Stimulated activated naive B cell treated with anti-CD40 and anti-IgM and Interleukin-4, amounts not matched to agents 10 μg/mL and 1 μg/mL and 100 μg/mL, for 72 hours (primary cell): ENCODE measurements around the gene PTMA.
"Not testable (repeated sequence)": the region's sequence is repeated elsewhere in the genome, so short reads cannot be mapped to it uniquely, and the experiment has no call there.

Source experiments
- ATAC-seq, 2 donors: fragments of 150-1000 bp; cut with Tn5 transposase; replicated peaks; 2 replicates each; pipeline ENCODE4 v1.10.0; 2021; ENCODE audit warnings: moderate library complexity in 1 of 2
- DNase-seq: peaks from one replicate; pipeline ENCODE4 v3.0.0; 2021
- H3K27ac Mint-ChIP-seq: one replicate; pipeline ENCODE4 v1.8.0; 2022; ENCODE audit warnings: mild to moderate bottlenecking, mixed read lengths
- H3K27me3 Mint-ChIP-seq, 2 donors: one replicate each; pipeline ENCODE4 v1.8.0; 2022; ENCODE audit warnings: mixed read lengths in 2 of 2
- H3K36me3 Mint-ChIP-seq, 2 donors: one replicate each; pipeline ENCODE4 v1.8.0; 2022; ENCODE audit warnings: mixed read lengths in 2 of 2, mild to moderate bottlenecking in 1 of 2
- H3K4me1 Mint-ChIP-seq, 2 donors: one replicate each; pipeline ENCODE4 v1.8.0; 2022; ENCODE audit warnings: mixed read lengths in 2 of 2, mild to moderate bottlenecking in 1 of 2
- H3K4me3 Mint-ChIP-seq, 2 donors: one replicate each; pipeline ENCODE4 v1.8.0; 2022; ENCODE audit warnings: mild to moderate bottlenecking in 2 of 2, mixed read lengths in 2 of 2, moderate library complexity in 1 of 2
- H3K9me3 Mint-ChIP-seq, 2 donors: one replicate each; pipeline ENCODE4 v1.8.0; 2022; ENCODE audit warnings: mixed read lengths in 2 of 2, mild to moderate bottlenecking in 1 of 2

The PTMA gene

DNA sequence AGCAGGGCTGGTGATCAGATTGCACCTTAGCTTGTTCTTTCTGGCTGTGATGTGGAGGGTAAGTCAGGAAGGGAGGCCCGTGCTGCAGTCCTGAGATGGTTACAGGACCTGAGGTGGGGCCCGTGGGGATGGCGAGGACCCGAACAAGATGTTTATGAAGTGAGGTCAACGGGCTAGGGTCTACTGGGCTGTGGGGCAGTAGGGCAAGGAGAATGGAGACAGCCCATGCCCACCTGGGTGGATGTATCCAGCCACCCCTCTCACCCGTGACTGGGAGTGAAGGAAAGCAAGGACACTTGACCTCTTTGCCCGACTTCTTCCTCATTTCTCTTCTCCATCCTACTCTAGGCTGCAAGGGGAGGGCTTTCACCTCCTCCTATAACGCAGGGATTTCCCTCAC is 18.0 kb downstream of the PTMA start:
- DNase-seq (no peak), ATAC-seq (no peak)
- Mint-ChIP-seq H3K27me3 (no peaks in the 10 kb centered on the region), H3K4me3 (no peak overlapping the region), H3K27ac (no peak overlapping the region), H3K9me3 (no peaks in the 10 kb centered on the region), H3K36me3 (peaks cover 3 to 13% of the 10 kb centered on the region in 2 donors), H3K4me1 (peaks cover 4 to 6% of the 10 kb centered on the region in 2 donors)

DNA sequence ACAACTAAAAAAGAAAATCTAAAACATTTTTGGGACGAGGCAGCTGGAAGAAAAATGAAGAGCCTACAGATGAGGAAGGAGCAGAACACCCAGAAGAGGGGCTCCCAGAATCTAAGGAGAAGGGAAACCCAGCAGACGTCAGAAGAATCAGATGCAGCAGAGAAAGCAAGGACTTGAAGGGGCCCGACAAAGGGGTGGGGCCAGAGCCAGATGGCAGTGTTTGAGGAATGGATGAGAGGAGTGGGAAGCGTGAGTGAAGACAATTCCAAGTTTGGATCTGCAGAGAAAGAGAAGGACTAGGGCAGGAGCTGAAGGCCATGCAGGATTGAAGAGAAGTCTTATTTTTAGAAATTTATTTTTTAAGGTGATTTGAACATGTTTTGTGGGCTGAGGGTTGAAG is 19.3 kb downstream of the PTMA start:
- ATAC-seq (no peak), DNase-seq (no peak)
- Mint-ChIP-seq H3K27ac (no peak overlapping the region), H3K36me3 (peaks cover 8 to 26% of the 10 kb centered on the region in 2 donors), H3K4me1 (no peaks in the 10 kb centered on the region), H3K4me3 (no peak overlapping the region), H3K27me3 (no peaks in the 10 kb centered on the region), H3K9me3 (no peaks in the 10 kb centered on the region)

DNA sequence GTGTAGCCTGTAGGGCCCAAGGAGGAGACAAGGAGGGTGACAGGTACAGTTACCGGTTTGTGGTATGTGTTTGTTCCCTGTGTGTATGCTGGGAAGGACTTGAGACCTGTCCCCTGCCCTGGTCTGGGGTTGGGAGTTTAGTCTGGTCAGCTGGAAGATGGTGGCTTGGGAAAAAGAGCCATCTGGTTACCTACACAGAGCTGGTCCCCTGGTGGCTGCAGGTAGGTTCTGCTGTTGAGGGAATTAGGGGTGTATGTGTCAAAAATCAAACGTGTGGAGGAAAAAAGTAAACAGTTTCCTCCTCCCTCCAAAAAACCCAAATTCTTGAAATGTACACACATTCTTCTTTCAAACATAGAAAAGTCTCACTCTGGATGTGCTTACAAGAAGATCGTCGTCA is 24.3 kb downstream of the PTMA start:
- Mint-ChIP-seq H3K27ac (no peak overlapping the region), H3K4me3 (no peak overlapping the region), H3K27me3 (no peaks in the 10 kb centered on the region), H3K9me3 (no peaks in the 10 kb centered on the region), H3K36me3 (peaks cover 12 to 33% of the 10 kb centered on the region in 2 donors), H3K4me1 (no peaks in the 10 kb centered on the region)
- DNase-seq (no peak), ATAC-seq (no peak)

DNA sequence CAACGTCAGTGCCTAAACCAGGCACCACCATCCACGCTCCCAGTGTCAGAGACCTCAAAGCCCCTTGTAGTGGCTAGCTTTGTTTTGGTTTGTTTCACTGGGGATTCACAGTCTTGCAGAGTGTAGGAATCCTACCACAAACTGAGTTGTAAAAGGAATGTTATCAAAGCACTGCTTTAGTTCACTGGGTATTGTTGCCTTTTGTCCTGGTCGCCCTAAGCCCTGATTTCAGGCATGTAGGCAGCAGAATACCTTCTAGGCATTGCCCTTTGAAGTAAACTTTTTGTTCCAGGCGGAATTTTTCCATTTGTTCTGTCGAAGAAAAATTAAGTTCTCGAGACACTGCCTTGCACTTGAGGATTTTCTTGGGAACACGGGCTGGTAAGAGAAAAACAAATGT is 29.4 kb downstream of the PTMA start:
- ATAC-seq, result no peak

DNA sequence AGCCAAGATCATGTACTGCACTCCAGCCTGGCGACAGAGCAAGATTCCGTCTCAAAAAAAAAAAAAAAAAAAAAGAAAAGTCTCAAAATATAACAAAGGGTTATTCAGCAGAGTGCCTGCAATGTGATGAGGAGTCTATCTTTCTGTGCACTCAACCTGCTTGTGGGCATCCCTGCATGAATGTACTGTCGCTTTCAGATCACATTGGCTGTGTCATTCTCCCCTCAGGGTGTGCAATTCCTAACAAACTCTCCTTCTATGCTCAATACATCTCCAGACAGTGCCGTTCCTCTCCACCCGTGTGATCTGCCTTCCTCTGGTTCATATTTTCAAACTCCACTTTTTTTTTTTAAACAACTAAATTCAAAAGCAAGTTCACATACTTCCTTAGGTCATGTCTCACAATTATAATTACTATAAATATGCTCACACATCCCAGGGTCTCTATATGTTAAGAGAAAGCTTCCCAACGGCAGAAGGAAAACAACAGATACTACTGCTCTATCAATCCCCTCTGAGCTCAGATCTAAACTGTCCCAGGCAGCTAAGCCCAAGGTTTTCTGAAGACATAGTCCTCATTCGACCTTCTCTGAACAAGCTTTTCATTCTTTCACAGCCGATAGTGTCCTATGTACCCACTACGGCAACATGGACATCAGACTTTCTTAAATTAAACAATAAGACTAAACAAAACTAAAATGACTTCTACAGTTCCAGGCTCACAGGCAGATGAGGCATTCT is 35.2 kb downstream of the PTMA start:
- no peaks in the 10 kb centered on the region for H3K27me3 Mint-ChIP-seq
- DNase-seq (no peak), ATAC-seq (no peak)
- H3K27ac Mint-ChIP-seq, result no peak overlapping the region
- peaks cover 2 to 14% of the 10 kb centered on the region in 2 donors for H3K36me3 Mint-ChIP-seq
- peaks cover 2 to 3% of the 10 kb centered on the region in 2 donors for H3K4me1 Mint-ChIP-seq
- H3K9me3 Mint-ChIP-seq, result no peaks in the 10 kb centered on the region
- no peak overlapping the region for H3K4me3 Mint-ChIP-seq

More for the DNA sequence above, 29.4 kb downstream of the PTMA start:
- Mint-ChIP-seq H3K9me3 (no peaks in the 10 kb centered on the region), H3K4me1 (no peaks in the 10 kb centered on the region), H3K36me3 (peaks cover 11 to 34% of the 10 kb centered on the region in 2 donors), H3K27me3 (no peaks in the 10 kb centered on the region), H3K4me3 (no peak overlapping the region), H3K27ac (no peak overlapping the region)
- DNase-seq, result no peak

DNA sequence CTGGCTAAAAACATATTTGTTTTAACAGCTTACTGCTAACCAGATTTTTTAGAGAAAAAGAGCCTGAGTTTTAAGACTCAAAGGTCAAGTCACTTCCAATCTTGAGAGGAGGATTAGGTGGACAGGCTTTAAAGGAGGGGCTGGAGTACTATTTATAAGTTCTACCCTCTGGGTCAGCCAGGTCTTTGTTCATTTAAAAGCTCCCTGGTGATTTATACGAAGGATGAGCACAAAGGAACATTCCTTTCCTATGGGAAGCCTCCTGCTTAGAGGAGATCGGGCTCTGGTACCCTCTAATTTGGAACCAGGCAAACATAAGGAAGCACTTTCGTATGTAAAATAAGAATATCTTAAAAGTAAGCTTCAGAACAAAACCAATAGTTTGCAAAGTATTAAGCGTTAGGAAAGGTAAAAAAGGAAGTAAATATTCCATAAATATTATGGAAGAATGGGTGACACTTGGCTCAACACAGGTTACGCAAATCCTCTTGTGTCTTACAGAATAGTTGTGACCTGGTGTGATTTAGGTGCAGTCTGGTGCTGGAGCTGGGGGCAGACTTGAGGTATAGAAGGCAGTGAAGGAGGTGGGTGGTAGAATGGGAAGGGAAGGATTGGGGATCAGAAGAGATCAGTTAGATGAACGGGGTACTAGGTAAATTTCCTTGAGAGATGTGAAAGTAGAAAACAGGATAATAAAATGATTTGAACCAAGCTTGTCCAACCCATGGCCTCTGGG is 37.1 kb downstream of the PTMA start:
- no peak for DNase-seq
- peaks cover 0 to 9% of the 10 kb centered on the region in 2 donors for H3K36me3 Mint-ChIP-seq

DNA sequence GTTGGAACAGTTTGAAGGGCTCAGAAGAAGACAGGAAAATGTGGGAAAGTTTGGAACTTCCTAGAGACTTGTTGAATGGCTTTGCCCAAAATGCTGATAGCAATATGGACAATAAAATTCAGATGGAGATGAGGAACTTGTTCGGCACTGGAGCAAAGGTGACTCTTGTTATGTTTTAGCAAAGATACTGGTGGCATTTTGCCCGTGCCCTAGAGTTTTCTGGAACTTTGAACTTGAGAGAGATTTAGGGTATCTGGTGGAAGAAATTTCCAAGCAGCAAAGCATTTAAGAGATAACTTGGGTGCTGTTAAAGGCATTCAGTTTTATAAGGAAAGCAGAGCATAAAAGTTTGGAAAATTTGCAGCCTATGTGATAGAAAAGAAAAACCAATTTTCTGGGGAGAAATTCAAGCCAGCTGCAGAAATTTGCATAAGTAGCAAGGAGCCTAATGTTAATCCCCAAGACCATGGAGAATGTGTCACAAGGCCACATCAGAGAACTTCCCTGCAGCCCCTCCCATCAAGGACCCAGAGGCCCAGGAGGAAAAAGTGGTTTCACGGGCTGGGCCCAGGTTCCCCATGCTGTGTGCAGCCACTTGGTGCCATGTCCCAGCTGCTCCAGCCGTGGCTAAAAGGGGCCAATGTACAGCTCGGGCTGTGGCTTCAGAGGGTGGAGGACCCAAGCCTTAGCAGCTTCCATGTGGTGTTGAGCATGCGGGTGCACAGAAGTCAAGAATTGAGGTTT is 40.0 kb downstream of the PTMA start:
- H3K36me3 Mint-ChIP-seq, DNase-seq, H3K9me3 Mint-ChIP-seq, H3K27me3 Mint-ChIP-seq, H3K27ac Mint-ChIP-seq, H3K4me3 Mint-ChIP-seq, ATAC-seq: not testable (repeated sequence)
- H3K4me1 Mint-ChIP-seq, result peaks cover 7 to 15% of the 10 kb centered on the region in 2 donors

More for the DNA sequence above, 37.1 kb downstream of the PTMA start:
- Mint-ChIP-seq H3K9me3 (no peaks in the 10 kb centered on the region), H3K27ac (no peak overlapping the region), H3K27me3 (no peaks in the 10 kb centered on the region), H3K4me3 (no peak overlapping the region), H3K4me1 (peaks cover 7 to 15% of the 10 kb centered on the region in 2 donors)
- ATAC-seq, result no peak

DNA sequence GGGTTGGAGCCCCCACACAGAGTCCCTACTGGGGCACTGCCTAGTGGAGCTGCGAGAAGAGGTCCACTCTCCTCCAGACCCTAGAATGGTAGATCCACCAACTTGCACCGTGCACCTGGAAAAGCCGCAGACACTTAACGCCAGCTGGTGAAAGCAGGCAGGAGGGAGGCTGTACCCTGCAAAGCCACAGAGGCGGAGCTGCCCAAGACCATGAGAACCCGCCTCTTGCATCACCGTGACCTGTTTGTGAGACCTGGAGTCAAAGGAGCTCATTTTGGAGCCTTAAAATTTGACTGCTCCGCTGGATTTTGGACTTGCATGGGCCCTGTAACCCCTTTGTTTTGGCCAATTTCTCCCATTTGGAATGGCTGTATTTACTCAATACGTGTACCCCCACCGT is 40.7 kb downstream of the PTMA start:
- not testable (repeated sequence) for H3K27me3 Mint-ChIP-seq, DNase-seq, H3K9me3 Mint-ChIP-seq, H3K4me3 Mint-ChIP-seq, H3K36me3 Mint-ChIP-seq, H3K27ac Mint-ChIP-seq, ATAC-seq
- H3K4me1 Mint-ChIP-seq, result peaks cover 7 to 15% of the 10 kb centered on the region in 2 donors

DNA sequence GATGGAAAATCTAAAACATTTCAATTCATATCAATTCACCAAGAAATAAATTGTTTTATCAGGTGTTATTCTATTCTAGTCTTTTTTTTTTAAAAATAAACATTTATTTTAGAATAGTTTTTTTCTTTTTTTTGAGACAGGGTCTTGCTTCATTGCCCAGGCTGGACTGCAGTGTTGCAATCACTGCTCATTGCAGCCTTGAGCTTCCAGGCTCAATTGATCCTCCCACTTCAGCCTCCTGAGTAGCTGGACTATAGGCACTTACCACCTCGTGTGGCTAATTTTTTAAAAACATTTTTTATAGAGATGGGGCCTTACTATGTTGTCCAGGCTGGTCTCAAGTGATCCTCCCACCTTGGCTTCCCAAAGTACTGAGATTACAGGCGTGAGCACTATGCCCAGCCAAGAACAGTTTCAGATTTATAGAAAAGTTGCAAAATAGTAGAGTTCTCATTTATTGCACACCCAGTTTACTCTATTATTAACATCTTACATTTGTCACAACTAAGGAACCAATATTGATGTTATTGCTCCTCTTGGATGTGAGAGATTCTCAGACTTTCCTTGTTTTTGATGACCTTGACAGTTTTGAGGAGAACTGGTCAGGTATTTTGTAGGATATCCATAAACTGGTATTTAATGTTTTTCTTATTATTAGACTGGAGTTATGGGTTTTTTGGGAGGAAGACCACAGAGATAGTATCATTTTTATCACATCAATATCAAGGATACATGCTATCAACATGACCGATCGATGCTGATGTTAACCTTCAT is 42.9 kb downstream of the PTMA start:
- ATAC-seq, result no peak
- peaks cover 7 to 15% of the 10 kb centered on the region in 2 donors for H3K4me1 Mint-ChIP-seq
- no peak overlapping the region for H3K4me3 Mint-ChIP-seq
- no peaks in the 10 kb centered on the region for H3K9me3 Mint-ChIP-seq
- H3K36me3 Mint-ChIP-seq, result peaks cover 2 to 7% of the 10 kb centered on the region in 2 donors
- H3K27ac Mint-ChIP-seq, result no peak overlapping the region
- DNase-seq, result no peak
- H3K27me3 Mint-ChIP-seq, result no peaks in the 10 kb centered on the region

DNA sequence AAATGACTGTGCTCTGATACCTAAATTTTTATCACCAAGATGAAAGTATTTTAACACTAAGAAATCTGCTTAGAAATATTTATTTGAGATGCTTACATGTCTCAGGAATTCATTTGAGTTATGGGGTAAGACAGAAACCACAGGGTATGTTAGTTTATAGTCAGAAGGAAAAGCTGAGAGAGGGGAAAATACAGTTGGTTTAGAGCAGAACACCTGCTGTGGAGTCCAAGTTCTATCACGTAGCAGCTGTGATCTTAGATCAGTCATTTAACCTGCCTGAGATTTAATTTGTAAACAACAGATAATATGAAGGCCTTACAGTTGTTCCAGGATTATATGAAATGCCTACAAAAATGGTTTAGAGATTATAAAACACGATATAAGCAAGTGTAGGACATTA is 43.7 kb downstream of the PTMA start:
- H3K4me1 Mint-ChIP-seq, result peaks cover 7 to 15% of the 10 kb centered on the region in 2 donors
- H3K4me3 Mint-ChIP-seq, result no peak overlapping the region
- H3K9me3 Mint-ChIP-seq, result no peaks in the 10 kb centered on the region
- no peak overlapping the region for H3K27ac Mint-ChIP-seq
- peaks cover 2 to 7% of the 10 kb centered on the region in 2 donors for H3K36me3 Mint-ChIP-seq
- no peaks in the 10 kb centered on the region for H3K27me3 Mint-ChIP-seq
- no peak for ATAC-seq
- no peak for DNase-seq

DNA sequence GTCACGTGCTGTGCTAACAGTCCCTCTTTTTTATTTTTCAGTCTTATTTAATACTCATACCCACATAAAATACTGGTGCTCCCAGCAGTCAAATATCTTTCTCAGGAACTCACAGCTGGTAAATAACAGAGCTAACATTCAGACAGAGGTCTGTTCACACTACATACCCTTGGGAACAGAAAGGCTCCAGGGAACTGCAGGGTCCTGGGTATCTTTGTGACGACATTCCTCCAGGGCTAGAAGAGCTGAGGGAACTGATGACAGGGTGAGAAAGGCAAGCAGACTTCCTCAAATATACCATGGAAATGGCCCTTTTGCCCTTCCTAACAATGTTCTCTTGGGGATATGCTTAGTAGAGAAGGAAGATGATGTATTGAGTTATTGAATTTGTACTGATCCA is 53.4 kb downstream of the PTMA start:
- Mint-ChIP-seq H3K9me3 (no peaks in the 10 kb centered on the region), H3K4me1 (peaks cover 9 to 23% of the 10 kb centered on the region in 2 donors), H3K4me3 (no peak overlapping the region), H3K27me3 (no peaks in the 10 kb centered on the region), H3K27ac (no peak overlapping the region), H3K36me3 (no peaks in the 10 kb centered on the region)
- ATAC-seq (no peak), DNase-seq (no peak)
